HL-60 (cell line): ENCODE results near the gene ANKS1B.

ENCODE experiments used
- DNase-seq, 2 experiments: peaks; one replicate each; pipeline ENCODE4 v3.0.0-alpha.2; 2010 to 2020; ENCODE audit warnings: low read depth in 1 of 2, low spot score in 1 of 2
- H3K27ac ChIP-seq: fragments of 250-450 bp; sonication (Bioruptor Pico); replicated peaks from 2 replicates; pipeline ENCODE4 v1.5.1; 2020; ENCODE audit warnings: mild to moderate bottlenecking, moderate library complexity
- H3K27me3 ChIP-seq: fragments of 250-450 bp; sonication (Bioruptor Pico); 2 replicates; pipeline ENCODE4 v1.5.1; 2021; ENCODE audit warnings: mild to moderate bottlenecking, moderate library complexity; ENCODE audit not compliant: insufficient read depth, poor library complexity, severe bottlenecking
- H3K4me3 ChIP-seq: replicated peaks from 2 replicates; pipeline ENCODE4 v1.5.1; 2011; ENCODE audit warnings: mild to moderate bottlenecking, control low read depth, low read length; ENCODE audit not compliant: insufficient read depth
- CTCF ChIP-seq: IDR thresholded peaks from one replicate; pipeline ENCODE4 v1.5.1; 2011; ENCODE audit warnings: low read length, control low read depth, inconsistent platforms; ENCODE audit not compliant: insufficient read depth
- GABPA ChIP-seq: IDR thresholded peaks from 2 replicates; pipeline ENCODE4 v1.6.1; 2012; ENCODE audit warnings: low read depth
- POLR2AphosphoS5 ChIP-seq: IDR thresholded peaks from 2 replicates; pipeline ENCODE4 v1.6.1; 2012; ENCODE audit warnings: low read depth
- SPI1 ChIP-seq: IDR thresholded peaks from 2 replicates; pipeline ENCODE4 v1.6.1; 2012; ENCODE audit warnings: low read depth, mild to moderate bottlenecking, borderline replicate concordance
- TF ChIP-seq, protein P1 (sequence below): IDR thresholded peaks from 2 replicates; pipeline ENCODE4 v1.6.1; 2012; ENCODE audit warnings: low read depth; ENCODE audit not compliant: insufficient replicate concordance

The ANKS1B gene

DNA sequence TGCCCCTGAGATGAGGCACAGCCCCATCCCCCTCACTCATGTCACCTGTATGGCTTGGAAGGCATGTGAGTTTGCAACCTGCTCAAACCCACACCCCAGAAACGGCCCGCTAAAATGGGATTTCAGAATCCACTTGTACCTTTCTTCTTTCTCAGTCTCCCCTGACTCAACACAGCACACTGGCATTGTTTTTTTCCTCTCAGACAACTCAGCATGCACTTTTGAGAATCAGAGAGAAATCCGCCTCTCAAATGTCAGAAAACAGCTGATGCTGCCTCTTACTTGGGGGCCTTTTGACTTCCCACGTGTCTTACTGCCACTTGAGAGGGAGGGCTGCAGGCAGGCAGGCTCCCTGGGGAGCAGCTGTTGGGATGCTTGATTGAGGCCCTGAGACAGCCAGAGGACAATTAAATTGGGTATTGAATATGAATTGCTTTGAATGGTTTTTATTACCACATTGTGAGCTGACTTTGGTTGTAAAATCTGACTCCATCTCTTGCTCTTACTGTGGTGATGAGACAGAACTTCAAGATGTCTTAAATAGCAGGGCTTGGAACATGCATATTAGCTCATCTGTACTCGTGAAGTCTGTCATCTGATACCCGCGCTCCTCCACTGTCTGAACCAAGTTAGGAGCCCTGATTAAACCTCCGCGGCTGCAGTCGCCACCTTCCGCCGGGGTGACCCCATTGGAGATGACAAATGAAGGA lies 1243.0 kb downstream of the ANKS1B start:
- Histone ChIP-seq H3K27ac (no peak overlapping the region), H3K4me3 (no peak overlapping the region), H3K27me3 (peaks cover 12% of the 10 kb centered on the region)
- DNase-seq = no peak
- no peak for TF ChIP-seq SPI1
- no peak for TF ChIP-seq CTCF
- no peak for TF ChIP-seq POLR2AphosphoS5
- TF ChIP-seq GABPA = no peak

GRCh38 chr12:98741196-98741555 lies 1243.6 kb downstream of the ANKS1B start:
- TF ChIP-seq, protein P1, sequence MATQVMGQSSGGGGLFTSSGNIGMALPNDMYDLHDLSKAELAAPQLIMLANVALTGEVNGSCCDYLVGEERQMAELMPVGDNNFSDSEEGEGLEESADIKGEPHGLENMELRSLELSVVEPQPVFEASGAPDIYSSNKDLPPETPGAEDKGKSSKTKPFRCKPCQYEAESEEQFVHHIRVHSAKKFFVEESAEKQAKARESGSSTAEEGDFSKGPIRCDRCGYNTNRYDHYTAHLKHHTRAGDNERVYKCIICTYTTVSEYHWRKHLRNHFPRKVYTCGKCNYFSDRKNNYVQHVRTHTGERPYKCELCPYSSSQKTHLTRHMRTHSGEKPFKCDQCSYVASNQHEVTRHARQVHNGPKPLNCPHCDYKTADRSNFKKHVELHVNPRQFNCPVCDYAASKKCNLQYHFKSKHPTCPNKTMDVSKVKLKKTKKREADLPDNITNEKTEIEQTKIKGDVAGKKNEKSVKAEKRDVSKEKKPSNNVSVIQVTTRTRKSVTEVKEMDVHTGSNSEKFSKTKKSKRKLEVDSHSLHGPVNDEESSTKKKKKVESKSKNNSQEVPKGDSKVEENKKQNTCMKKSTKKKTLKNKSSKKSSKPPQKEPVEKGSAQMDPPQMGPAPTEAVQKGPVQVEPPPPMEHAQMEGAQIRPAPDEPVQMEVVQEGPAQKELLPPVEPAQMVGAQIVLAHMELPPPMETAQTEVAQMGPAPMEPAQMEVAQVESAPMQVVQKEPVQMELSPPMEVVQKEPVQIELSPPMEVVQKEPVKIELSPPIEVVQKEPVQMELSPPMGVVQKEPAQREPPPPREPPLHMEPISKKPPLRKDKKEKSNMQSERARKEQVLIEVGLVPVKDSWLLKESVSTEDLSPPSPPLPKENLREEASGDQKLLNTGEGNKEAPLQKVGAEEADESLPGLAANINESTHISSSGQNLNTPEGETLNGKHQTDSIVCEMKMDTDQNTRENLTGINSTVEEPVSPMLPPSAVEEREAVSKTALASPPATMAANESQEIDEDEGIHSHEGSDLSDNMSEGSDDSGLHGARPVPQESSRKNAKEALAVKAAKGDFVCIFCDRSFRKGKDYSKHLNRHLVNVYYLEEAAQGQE = no peak
- no peak for TF ChIP-seq GABPA
- no peak for TF ChIP-seq SPI1
- no peak for TF ChIP-seq CTCF
- TF ChIP-seq POLR2AphosphoS5 = no peak
- Histone ChIP-seq H3K4me3 (no peak overlapping the region), H3K27ac (no peak overlapping the region), H3K27me3 (peaks cover 7% of the 10 kb centered on the region)
- no peak for DNase-seq

- no peak for TF ChIP-seq POLR2AphosphoS5
- TF ChIP-seq, protein P1 = no peak
- TF ChIP-seq SPI1 = no peak
- TF ChIP-seq GABPA = no peak
- TF ChIP-seq CTCF = no peak
- no peak overlapping the region for H3K4me3 ChIP-seq
- no peak overlapping the region for H3K27ac ChIP-seq
- peaks cover 7% of the 10 kb centered on the region for H3K27me3 ChIP-seq
- no peak for DNase-seq
Observed at GRCh38 chr12:98740751-98741150, 1244.0 kb downstream of the ANKS1B start.

- no peak overlapping the region for H3K4me3 ChIP-seq
- H3K27ac ChIP-seq = no peak overlapping the region
- TF ChIP-seq SPI1 (no peak), CTCF (no peak), GABPA (no peak), POLR2AphosphoS5 (no peak)
- TF ChIP-seq, protein P1 = no peak
- DNase-seq = no peak
- peaks cover 3% of the 10 kb centered on the region for H3K27me3 ChIP-seq
Observed at GRCh38 chr12:98738539-98738938, 1246.2 kb downstream of the ANKS1B start.
